Amygdala (tissue), 56 donors: ENCODE measurements around the gene TP53AIP1.
"Not testable (repeated sequence)": the region's sequence is repeated elsewhere in the genome, so short reads cannot be mapped to it uniquely, and the experiment has no call there.

ENCODE experiments used
- DNase-seq, 56 donors: peaks; one replicate each; lab custom pipeline; 2025; lab: John Stamatoyannopoulos, UW

Gene TP53AIP1

DNA sequence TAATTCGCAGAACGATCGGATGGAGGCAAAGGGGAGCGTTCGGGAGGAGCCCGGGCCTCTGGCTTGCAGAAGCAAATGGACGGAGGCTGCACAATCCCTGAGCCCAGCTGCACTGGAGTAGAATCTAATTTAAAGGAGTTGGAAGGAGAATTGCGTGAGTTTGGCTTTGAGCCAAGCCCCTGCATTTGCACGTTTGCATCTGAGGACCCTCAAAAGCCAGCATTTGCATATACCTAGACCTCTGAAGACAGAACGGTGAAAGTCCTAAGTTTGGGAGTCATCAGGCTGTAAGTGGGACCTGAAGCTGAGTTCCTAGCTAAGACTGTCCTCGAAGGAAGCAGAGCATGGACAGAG lies 15.6 kb downstream of the TP53AIP1 start:
- no peak for DNase-seq

GRCh38 chr11:128926437-128927107 lies 16.1 kb downstream of the TP53AIP1 start:
- no peak for DNase-seq

- DNase-seq: no peak
Observed at GRCh38 chr11:128926000-128926399, 16.7 kb downstream of the TP53AIP1 start.

DNA sequence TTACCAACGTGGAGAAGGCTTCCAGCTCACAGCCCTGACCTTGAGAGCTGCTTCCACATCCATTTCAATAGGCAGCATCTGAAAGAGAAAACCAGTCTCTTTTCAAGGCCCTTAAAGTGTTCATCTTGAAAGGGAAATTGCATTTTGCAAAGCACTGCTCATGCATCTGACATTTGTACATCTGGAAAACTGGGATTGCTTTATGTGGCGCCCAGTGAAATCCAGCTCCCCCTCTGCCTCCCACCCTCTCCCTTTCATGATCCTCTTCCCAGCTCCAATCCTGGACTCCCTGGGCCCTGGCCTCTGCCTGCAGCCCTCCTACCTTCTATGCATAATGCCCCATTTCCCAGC lies 17.4 kb downstream of the TP53AIP1 start:
- DNase-seq: no peak

GRCh38 chr11:128924510-128925249 lies 18.0 kb downstream of the TP53AIP1 start:
- DNase-seq: no peak

- no peak for DNase-seq
Observed at GRCh38 chr11:128924104-128924503, 18.6 kb downstream of the TP53AIP1 start.

DNA sequence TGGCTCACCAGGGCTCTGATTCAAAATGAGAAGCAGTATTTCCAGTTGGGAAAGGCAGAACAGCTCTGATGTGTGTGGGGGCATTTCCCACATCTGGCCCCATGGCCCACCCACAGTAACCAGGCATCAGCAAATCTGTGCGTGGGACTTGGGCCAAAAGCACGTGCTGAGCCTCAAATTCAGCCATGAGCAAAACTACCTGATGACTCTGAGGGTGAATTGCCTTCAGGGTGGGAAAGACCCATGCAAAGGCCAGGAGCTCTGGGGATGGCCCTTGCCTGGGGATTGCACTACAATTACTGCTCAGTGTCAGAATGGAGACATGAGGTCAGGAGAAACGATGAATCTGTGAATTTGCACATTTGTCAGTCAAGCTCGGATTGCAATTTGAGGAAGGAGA lies 20.9 kb downstream of the TP53AIP1 start:
- no peak for DNase-seq

DNA sequence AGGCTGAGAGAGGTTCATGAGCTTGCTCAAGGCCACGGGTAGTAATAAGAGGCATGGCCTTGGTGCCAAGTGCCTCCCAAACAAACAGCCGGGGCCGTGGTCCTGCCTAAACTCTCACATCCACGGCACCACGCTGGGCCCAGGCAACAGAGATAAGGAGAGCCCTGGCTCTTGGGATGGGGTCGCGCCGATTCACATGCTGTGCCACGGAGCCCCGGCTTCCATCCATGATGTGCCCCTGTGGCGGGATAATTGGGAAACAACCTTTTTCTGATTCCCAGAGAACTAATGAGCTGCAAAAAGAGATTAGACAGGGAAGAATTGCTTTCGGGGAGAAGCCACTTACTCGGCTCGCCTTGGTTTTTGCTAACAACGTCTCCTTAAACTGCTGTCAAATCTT lies 22.0 kb downstream of the TP53AIP1 start:
- no peak for DNase-seq

GRCh38 chr11:128919635-128920034 lies 23.0 kb downstream of the TP53AIP1 start:
- DNase-seq: not testable (repeated sequence)

DNA sequence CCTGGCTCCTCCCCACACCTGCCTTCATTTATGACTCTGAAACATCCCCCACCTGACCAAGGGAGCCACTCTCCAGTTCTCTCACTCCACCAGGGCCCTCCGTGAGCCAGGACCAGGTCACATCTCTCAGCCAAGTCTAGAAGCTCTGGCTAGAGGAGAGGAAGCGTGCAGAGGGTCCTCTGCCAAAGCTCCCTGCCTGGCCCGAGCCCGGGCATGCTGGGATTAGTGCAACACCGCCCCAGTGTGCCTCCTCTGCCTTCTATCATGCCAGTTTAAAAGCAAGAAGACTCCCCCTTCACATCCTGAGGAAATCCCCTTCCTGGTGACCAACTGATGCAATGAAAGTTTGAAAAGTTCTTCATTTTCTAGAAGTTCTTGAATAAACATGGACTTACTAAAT lies 23.5 kb downstream of the TP53AIP1 start:
- no peak for DNase-seq

DNA sequence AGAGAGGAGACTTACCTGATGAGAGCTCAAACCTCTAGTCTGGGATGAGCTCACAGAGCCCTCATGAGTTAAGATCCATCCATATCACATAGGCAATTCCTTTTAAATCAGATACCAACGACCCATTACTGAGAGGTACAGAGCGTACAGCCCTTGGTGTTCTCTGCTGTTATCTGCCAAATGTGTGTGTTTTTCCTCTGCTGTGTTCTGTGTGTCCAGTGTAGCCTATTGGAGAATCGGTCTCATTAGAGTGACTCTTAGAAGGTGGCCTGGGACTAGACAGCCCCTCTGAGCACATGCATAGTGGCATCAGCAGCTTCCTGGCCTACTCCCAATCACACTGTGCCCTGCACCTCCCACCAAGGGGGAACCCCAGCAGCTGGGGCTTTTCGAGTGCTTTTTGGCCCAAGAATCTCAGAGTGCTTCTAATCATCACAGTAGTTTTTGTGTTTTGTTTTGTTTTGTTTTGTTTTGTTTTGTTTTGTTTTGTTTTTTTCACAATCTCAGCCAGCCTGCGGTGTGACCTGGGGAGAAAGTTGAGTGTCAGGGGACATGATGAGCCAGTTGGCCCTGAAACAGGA lies 25.4 kb downstream of the TP53AIP1 start:
- DNase-seq: no peak

GRCh38 chr11:128916681-128917080 lies 26.0 kb downstream of the TP53AIP1 start:
- DNase-seq: no peak

GRCh38 chr11:128916037-128916572 lies 26.6 kb downstream of the TP53AIP1 start:
- DNase-seq: no peak

GRCh38 chr11:128915149-128915521 lies 27.5 kb downstream of the TP53AIP1 start:
- DNase-seq: no peak

GRCh38 chr11:128914216-128915148 lies 28.2 kb downstream of the TP53AIP1 start:
- no peak for DNase-seq

GRCh38 chr11:128913806-128914205 lies 28.9 kb downstream of the TP53AIP1 start:
- DNase-seq: no peak

- DNase-seq: no peak
Observed at GRCh38 chr11:128911701-128912100, 31.0 kb downstream of the TP53AIP1 start.

DNA sequence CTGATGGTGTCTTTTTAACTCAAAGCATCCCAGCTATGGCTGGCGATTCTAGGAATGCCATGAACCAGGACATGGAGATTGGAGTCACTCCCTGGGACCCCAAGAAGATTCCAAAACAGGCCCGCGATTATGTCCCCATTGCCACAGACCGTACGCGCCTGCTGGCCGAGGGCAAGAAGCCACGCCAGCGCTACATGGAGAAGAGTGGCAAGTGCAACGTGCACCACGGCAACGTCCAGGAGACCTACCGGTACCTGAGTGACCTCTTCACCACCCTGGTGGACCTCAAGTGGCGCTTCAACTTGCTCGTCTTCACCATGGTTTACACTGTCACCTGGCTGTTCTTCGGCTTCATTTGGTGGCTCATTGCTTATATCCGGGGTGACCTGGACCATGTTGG lies 31.4 kb downstream of the TP53AIP1 start:
- DNase-seq: no peak

- no peak for DNase-seq
Observed at GRCh38 chr11:128910576-128910975, 32.1 kb downstream of the TP53AIP1 start.

GRCh38 chr11:128909438-128910125 lies 33.1 kb downstream of the TP53AIP1 start:
- no peak for DNase-seq
